ENCODE measurements around the gene ETV1. TPM values are rescaled to one million over a fixed set of nuclear protein-coding genes. Genes with fewer than 3 reads are reported as not detected.

The ETV1 gene
- total RNA-seq, 1 donor from 2014 or later: 89.0 TPM

DNA sequence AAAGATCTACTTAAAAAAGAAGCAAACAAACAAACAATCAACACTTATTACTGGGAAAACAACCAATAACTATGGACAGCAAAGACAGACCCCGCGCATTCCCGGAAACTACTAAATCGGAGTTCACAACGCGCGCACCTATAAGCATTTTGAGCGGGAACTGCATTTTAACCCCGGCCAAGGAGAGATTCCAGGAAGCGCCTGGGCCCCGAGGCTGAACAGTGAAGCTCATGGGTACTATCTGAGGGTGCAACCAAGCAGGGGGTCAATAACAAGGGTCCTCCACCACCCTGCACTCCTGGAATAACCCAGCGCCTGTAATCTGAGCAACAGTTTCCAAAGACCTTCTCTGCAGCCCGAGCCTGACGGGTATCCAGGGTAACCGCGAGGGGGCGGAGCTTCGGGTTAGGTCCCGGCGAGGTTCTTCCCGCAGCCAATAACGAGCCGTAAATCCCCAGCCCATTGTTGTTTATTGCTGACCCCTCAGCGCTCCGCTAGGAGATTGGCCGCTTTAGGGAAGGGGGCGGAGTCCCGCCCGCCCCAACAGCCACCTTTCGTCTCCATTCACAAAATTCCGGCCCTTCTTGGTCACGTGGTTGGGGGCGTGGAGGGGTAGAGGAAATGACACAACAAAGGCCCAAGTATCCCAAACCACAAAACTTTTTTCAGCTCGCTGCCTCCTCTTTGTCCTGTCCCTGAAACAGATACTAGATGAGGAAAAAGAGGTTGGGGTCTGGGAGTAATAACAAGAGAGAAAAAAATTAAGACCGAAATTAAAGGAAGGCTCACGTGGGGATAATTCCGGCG, 1.7 kb upstream of the ETV1 start:
- ATAC-seq (peak; percentile 95 to 97), DNase-seq (peak; percentile 94)
- no peaks in the 10 kb centered on the region for H3K36me3 ChIP-seq
- TF ChIP-seq, protein P1, sequence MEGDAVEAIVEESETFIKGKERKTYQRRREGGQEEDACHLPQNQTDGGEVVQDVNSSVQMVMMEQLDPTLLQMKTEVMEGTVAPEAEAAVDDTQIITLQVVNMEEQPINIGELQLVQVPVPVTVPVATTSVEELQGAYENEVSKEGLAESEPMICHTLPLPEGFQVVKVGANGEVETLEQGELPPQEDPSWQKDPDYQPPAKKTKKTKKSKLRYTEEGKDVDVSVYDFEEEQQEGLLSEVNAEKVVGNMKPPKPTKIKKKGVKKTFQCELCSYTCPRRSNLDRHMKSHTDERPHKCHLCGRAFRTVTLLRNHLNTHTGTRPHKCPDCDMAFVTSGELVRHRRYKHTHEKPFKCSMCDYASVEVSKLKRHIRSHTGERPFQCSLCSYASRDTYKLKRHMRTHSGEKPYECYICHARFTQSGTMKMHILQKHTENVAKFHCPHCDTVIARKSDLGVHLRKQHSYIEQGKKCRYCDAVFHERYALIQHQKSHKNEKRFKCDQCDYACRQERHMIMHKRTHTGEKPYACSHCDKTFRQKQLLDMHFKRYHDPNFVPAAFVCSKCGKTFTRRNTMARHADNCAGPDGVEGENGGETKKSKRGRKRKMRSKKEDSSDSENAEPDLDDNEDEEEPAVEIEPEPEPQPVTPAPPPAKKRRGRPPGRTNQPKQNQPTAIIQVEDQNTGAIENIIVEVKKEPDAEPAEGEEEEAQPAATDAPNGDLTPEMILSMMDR (IDR thresholded peaks at IDR 0.05): no peak
- H3K4me1 ChIP-seq: peaks cover 4% of the 10 kb centered on the region
- peak overlapping the region; percentile 87 for H3K27ac ChIP-seq
- intact Hi-C loops (cut with DNase I): no loop called here
- H3K4me3 ChIP-seq: peak overlapping the region; percentile 65
- H3K27me3 ChIP-seq (ENCODE audit: low read depth): peaks cover 1% of the 10 kb centered on the region
- no peaks in the 10 kb centered on the region for H3K9me3 ChIP-seq

GRCh38 chr7:13990319-13990983, 985 bp upstream of the ETV1 start:
- TF ChIP-seq, protein P1 (IDR thresholded peaks at IDR 0.05): no peak
- no peaks in the 10 kb centered on the region for H3K36me3 ChIP-seq
- intact Hi-C loops (cut with DNase I): no loop called here
- peak overlapping the region; percentile 87 for H3K27ac ChIP-seq
- H3K4me1 ChIP-seq: peaks cover 4% of the 10 kb centered on the region
- ATAC-seq (peak; percentile 68 to 73), DNase-seq (peak; percentile 60)
- no peaks in the 10 kb centered on the region for H3K9me3 ChIP-seq
- H3K27me3 ChIP-seq (ENCODE audit: low read depth): peaks cover 4% of the 10 kb centered on the region
- peak overlapping the region; percentile 65 for H3K4me3 ChIP-seq

- intact Hi-C loops (cut with DNase I): no loop called here
- no peaks in the 10 kb centered on the region for H3K9me3 ChIP-seq
- H3K27me3 ChIP-seq (ENCODE audit: low read depth): peaks cover 4% of the 10 kb centered on the region
- TF ChIP-seq, protein P1 (IDR thresholded peaks at IDR 0.05): no peak
- H3K4me1 ChIP-seq: peaks cover 4% of the 10 kb centered on the region
- DNase-seq (no peak), ATAC-seq (peak; percentile 1 to 6)
- H3K36me3 ChIP-seq: no peaks in the 10 kb centered on the region
- H3K27ac ChIP-seq: peak overlapping the region; percentile 87
- peak overlapping the region; percentile 65 for H3K4me3 ChIP-seq
Observed at GRCh38 chr7:13989949-13990305, 461 bp upstream of the ETV1 start.

GRCh38 chr7:13988731-13989125, 738 bp downstream of the ETV1 start:
- DNase-seq (no peak), ATAC-seq (no peak)
- intact Hi-C loops (cut with DNase I): no loop called here

GRCh38 chr7:13988065-13988464, 1.4 kb downstream of the ETV1 start:
- Histone ChIP-seq H3K27ac (peak overlapping the region; percentile 54), H3K9me3 (no peaks in the 10 kb centered on the region), H3K4me3 (peak overlapping the region; percentile 65), H3K27me3 (ENCODE audit: low read depth) (peaks cover 4% of the 10 kb centered on the region), H3K36me3 (no peaks in the 10 kb centered on the region), H3K4me1 (peaks cover 4% of the 10 kb centered on the region)
- DNase-seq (no peak), ATAC-seq (no peak)
- intact Hi-C loops (cut with DNase I): no loop called here
- TF ChIP-seq, protein P1 (IDR thresholded peaks at IDR 0.05): no peak

More at GRCh38 chr7:13988731-13989125, 738 bp downstream of the ETV1 start:
- peaks cover 4% of the 10 kb centered on the region for H3K4me1 ChIP-seq
- peak overlapping the region; percentile 65 for H3K4me3 ChIP-seq
- peaks cover 4% of the 10 kb centered on the region for H3K27me3 ChIP-seq (ENCODE audit: low read depth)
- H3K27ac ChIP-seq: peak overlapping the region; percentile 87
- no peaks in the 10 kb centered on the region for H3K9me3 ChIP-seq
- no peaks in the 10 kb centered on the region for H3K36me3 ChIP-seq
- TF ChIP-seq, protein P1 (IDR thresholded peaks at IDR 0.05): no peak

Data from lower lobe of right lung (tissue), 2 donors.